ENCODE results near the gene KRTAP4-3.

DNA sequence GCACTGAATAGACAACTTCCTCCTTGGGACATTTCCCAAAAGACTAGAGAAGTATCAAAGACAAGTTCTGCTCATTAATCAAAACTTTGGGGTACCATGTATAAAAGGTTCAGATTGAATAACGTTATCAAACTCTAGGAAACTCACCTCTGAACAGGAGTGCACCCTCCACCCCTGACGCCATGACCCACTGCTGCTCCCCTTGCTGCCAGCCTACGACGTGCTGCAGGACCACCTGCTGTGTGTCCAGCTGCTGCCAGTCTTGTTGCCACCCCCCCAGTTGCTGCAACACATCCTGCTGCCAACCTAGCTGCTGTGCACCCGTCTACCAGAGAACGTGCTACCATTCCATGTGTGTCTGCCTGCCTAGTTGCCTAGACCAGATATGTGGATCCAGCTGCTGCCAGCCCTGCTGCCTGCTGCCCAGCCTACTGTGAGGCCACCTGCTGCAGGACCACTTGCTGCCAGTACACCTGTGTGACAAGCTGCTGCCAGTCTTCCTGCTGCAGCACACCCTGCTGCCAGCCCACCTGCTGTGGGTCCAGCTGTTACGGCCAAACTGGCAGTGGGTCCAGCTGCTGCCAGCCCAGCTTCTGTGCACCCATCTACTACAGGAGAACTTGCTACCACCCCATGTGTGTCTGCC, 44.6 kb upstream of the KRTAP4-3 start:
- TF ChIP-seq, protein P1, sequence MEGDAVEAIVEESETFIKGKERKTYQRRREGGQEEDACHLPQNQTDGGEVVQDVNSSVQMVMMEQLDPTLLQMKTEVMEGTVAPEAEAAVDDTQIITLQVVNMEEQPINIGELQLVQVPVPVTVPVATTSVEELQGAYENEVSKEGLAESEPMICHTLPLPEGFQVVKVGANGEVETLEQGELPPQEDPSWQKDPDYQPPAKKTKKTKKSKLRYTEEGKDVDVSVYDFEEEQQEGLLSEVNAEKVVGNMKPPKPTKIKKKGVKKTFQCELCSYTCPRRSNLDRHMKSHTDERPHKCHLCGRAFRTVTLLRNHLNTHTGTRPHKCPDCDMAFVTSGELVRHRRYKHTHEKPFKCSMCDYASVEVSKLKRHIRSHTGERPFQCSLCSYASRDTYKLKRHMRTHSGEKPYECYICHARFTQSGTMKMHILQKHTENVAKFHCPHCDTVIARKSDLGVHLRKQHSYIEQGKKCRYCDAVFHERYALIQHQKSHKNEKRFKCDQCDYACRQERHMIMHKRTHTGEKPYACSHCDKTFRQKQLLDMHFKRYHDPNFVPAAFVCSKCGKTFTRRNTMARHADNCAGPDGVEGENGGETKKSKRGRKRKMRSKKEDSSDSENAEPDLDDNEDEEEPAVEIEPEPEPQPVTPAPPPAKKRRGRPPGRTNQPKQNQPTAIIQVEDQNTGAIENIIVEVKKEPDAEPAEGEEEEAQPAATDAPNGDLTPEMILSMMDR (IDR thresholded peaks at IDR 0.05 in 4 of 5, conservative IDR thresholded peaks at IDR 0.05 in 1 of 5), result no peak
- TF ChIP-seq POLR2A (IDR thresholded peaks at IDR 0.05), result no peak

Data from gastrocnemius medialis (tissue), 4 donors.